GM18951 (cell line): ENCODE results near the gene MYL7.

ENCODE experiments used
- POLR2A ChIP-seq: IDR thresholded peaks from 4 replicates; pipeline ENCODE4 v1.6.1; 2011; ENCODE audit warnings: mild to moderate bottlenecking; ENCODE audit not compliant: insufficient read length, insufficient read depth; ENCODE audit errors: extremely low read depth
- in situ Hi-C: fragments of 300-500 bp; cut with MboI; formaldehyde crosslinking; loops from one replicate; pipeline ENCODE4 v1.12.0; 2022; ENCODE audit warnings: low sequenced_read_pairs, mixed read lengths, inconsistent platforms; ENCODE audit not compliant: unreplicated experiment

MYL7 gene

GRCh38 chr7:44103923-44104859 lies 36.9 kb downstream of the MYL7 start, which contains the start of gene AEBP1:
Gene AEBP1 (plus strand): TSS chr7:44104345. CDS start chr7:44104666, 321 bp downstream.
- no peak for TF ChIP-seq POLR2A
- in situ Hi-C loops = no loop called here

- in situ Hi-C loops = no loop called here
- TF ChIP-seq POLR2A = no peak
These were observed 37.6 kb downstream of the MYL7 start for GRCh38 chr7:44103566-44103922.

GRCh38 chr7:44102846-44103565 lies 38.1 kb downstream of the MYL7 start:
- in situ Hi-C loops = no loop called here
- TF ChIP-seq POLR2A = no peak

- no peak for TF ChIP-seq POLR2A
- in situ Hi-C loops = no loop called here
These were observed 38.9 kb downstream of the MYL7 start for GRCh38 chr7:44101966-44102845.

GRCh38 chr7:44101303-44101965 lies 39.7 kb downstream of the MYL7 start:
- in situ Hi-C loops = no loop called here
- no peak for TF ChIP-seq POLR2A

GRCh38 chr7:44100458-44101302 lies 40.5 kb downstream of the MYL7 start:
- TF ChIP-seq POLR2A = no peak
- in situ Hi-C loops = no loop called here

- no peak for TF ChIP-seq POLR2A
- in situ Hi-C loops = no loop called here
These were observed 41.5 kb downstream of the MYL7 start for GRCh38 chr7:44099669-44100068.

- in situ Hi-C loops = no loop called here
These were observed 42.8 kb downstream of the MYL7 start for GRCh38 chr7:44098092-44099068.

GRCh38 chr7:44097064-44097932 lies 43.8 kb downstream of the MYL7 start:
- in situ Hi-C loops = no loop called here
- TF ChIP-seq POLR2A = no peak

More at GRCh38 chr7:44098092-44099068, 42.8 kb downstream of the MYL7 start:
- no peak for TF ChIP-seq POLR2A
